ENCODE data around the gene SNRNP40.
A peak's percentile ranks its signal among the peaks of the same experiment; 100 is the strongest.

Gene SNRNP40

DNA sequence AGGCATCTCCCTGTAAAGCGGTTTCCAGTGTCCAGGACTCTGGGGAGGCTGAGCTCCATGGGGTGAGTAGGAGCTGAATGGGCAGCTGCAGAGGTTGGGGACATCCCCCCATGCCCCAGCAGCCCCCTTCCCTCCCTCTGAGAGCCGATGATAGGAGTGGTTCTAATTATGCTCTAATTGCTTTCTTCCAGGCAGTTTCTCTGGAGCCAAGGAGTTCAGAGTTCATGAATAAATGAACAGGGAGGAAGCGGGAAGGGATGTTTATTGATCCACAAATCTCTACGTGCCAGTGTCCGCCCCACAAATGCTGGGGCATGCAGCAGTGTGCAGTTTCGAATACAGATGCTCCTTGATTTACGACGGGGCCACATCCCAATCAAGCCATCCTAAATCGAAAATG is 72.5 kb downstream of the SNRNP40 start:
- no peak for DNase-seq (ENCODE audit: low read depth)
- no peak overlapping the region for H3K4me3 ChIP-seq (ENCODE audit: control insufficient read depth, low read depth, low read length)
- TF ChIP-seq, protein P1, sequence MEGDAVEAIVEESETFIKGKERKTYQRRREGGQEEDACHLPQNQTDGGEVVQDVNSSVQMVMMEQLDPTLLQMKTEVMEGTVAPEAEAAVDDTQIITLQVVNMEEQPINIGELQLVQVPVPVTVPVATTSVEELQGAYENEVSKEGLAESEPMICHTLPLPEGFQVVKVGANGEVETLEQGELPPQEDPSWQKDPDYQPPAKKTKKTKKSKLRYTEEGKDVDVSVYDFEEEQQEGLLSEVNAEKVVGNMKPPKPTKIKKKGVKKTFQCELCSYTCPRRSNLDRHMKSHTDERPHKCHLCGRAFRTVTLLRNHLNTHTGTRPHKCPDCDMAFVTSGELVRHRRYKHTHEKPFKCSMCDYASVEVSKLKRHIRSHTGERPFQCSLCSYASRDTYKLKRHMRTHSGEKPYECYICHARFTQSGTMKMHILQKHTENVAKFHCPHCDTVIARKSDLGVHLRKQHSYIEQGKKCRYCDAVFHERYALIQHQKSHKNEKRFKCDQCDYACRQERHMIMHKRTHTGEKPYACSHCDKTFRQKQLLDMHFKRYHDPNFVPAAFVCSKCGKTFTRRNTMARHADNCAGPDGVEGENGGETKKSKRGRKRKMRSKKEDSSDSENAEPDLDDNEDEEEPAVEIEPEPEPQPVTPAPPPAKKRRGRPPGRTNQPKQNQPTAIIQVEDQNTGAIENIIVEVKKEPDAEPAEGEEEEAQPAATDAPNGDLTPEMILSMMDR (conservative IDR thresholded peaks at IDR 0.05; ENCODE audit: control insufficient read depth, insufficient read depth, low read depth, low read length), result no peak

DNA sequence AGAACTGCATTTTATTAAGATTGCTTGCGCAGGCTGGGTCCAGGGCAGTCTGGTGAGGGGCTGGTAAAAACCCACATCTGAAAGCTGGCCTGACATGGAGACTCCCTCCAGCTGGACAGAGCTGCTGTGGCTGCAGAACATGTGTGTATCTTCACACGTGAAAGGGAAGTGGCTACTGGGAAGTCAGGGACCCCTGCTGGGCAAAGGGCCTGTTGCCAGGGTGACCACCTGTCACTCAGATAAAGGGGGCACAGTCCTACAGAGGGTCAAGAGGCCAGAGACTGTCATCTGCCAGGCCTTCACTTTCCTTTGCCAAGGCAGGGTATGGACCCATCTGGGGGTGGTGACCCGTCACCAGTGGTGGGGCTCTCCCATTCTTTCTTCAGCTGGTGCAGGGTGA is 74.4 kb downstream of the SNRNP40 start:
- TF ChIP-seq, protein P1 (conservative IDR thresholded peaks at IDR 0.05; ENCODE audit: control insufficient read depth, insufficient read depth, low read depth, low read length), result no peak
- no peak overlapping the region for H3K4me3 ChIP-seq (ENCODE audit: control insufficient read depth, low read depth, low read length)
- no peak for DNase-seq (ENCODE audit: low read depth)

DNA sequence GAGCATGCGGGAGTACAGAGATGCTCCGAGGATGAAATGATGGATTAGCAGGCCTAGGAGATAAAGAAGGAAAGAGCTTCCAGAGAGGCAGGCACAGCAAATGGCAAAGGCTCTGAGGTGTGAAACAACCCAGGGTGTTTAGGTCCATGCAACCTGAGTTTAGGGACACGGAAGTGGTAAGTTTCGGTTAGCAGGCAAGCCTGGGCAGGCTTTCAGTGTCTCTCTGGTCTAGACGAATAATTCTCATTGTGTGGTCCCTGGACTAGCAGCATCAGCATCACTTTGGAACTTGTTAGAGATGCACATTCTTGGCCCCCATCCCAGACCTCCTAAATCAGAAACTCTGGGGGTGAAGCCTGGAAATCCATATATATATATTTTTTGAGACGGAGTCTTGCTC is 75.5 kb downstream of the SNRNP40 start:
- no peak for DNase-seq (ENCODE audit: low read depth)
- TF ChIP-seq, protein P1 (conservative IDR thresholded peaks at IDR 0.05; ENCODE audit: control insufficient read depth, insufficient read depth, low read depth, low read length), result no peak
- H3K4me3 ChIP-seq (ENCODE audit: control insufficient read depth, low read depth, low read length), result no peak overlapping the region

DNA sequence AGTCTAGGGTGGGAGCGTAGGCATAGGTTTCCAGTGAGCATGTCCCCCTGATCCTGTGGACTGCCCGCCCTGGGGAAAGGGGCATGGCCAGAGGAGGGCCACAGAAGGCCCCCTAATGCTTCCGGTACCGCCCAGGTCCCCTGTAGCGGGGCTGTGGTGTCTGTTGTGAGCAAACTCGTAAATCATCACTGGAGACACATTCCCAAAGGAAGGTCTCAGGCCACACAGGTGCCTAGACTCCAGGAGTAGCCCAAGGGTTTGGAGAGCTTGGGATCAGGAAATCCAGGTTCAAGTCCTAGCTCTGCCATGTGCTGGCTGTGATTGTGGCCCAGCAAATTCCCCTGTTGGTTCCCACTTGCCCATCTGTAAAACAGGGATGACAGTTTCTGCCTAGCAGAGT is 77.1 kb downstream of the SNRNP40 start:
- no peak for DNase-seq (ENCODE audit: low read depth)
- no peak overlapping the region for H3K4me3 ChIP-seq (ENCODE audit: control insufficient read depth, low read depth, low read length)
- TF ChIP-seq, protein P1 (conservative IDR thresholded peaks at IDR 0.05; ENCODE audit: control insufficient read depth, insufficient read depth, low read depth, low read length), result no peak

DNA sequence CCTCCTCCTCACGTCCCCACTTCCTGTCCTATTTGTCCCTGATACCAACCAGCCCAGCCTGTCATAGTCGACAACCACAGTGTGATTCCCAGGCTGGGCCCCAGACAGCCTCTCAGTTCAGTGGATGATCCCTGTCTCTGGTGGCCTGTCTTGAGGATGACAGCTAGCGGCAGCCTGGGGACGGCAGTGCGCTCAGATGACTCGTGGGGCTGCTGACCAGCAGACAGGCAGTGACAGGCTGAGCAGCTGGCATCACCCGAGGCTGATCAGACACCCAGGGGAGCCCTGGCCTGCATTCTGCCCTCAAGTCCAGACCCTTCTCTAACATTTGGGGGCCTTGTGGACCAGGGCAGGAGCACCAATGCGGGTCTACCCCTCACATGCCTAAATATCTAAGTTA is 77.9 kb downstream of the SNRNP40 start:
- TF ChIP-seq, protein P1 (conservative IDR thresholded peaks at IDR 0.05; ENCODE audit: control insufficient read depth, insufficient read depth, low read depth, low read length), result no peak
- no peak overlapping the region for H3K4me3 ChIP-seq (ENCODE audit: control insufficient read depth, low read depth, low read length)
- DNase-seq (ENCODE audit: low read depth), result no peak

DNA sequence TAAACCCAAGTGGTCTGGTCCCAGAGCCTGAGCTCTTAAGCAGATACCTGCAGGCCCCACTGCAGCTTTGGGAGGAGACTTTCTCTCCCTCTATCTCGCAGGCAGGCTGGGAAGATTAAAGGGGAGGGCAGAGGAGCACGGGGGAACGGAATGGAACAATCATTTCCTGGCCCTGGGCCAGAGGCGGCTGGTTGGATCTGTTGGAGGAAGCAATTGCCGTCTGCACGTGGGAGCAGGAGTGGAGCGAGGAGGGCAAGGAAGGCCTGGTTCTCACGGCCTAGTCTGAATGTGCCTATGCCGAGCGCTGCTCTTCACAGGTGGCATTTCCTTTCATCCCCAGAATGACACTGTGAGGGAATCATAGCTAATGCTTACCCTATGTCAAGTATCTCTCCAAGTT is 80.6 kb downstream of the SNRNP40 start:
- no peak overlapping the region for H3K4me3 ChIP-seq (ENCODE audit: control insufficient read depth, low read depth, low read length)
- DNase-seq (ENCODE audit: low read depth), result peak; percentile 46
- TF ChIP-seq, protein P1 (conservative IDR thresholded peaks at IDR 0.05; ENCODE audit: control insufficient read depth, insufficient read depth, low read depth, low read length), result no peak

DNA sequence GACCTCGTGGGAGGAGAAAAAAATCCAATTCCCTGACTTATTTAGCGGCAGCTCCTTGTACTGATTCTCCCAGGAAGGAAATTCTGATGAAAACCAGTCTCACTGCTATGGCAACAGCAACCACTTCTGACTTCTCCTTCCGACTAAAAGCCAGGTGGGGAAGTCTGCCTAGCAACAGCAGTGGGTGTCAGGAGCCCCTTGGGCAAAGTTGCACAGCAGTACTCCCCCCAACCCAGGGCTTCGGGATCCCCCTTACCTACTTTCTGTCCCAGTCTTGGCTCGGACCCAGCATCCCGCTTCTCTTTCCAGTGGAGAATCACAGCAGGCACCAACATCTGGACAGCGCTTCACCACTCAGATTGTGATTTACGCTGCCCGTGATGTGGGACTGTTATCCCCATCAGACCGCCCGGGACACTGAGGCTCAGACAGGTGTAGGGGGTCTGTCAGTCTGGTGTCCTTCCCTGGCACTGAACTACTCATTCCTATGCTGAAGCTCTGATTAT is 81.5 kb downstream of the SNRNP40 start:
- peak; percentile 21 for DNase-seq (ENCODE audit: low read depth)
- no peak overlapping the region for H3K4me3 ChIP-seq (ENCODE audit: control insufficient read depth, low read depth, low read length)
- TF ChIP-seq, protein P1 (conservative IDR thresholded peaks at IDR 0.05; ENCODE audit: control insufficient read depth, insufficient read depth, low read depth, low read length), result no peak

Data from fibroblast of mammary gland (primary cell).